HEK293T (cell line): ENCODE results near the gene LARGE1.

Experiments
- ELF4 ChIP-seq: fragments of 450-650 bp; IDR thresholded peaks from 2 replicates; pipeline ENCODE4 v1.6.1; 2017; ENCODE audit warnings: antibody characterized with exemption
- FOXK2 ChIP-seq: fragments of 450-650 bp; IDR thresholded peaks from 2 replicates; pipeline ENCODE4 v1.6.1; 2016; ENCODE audit warnings: mild to moderate bottlenecking

DNA sequence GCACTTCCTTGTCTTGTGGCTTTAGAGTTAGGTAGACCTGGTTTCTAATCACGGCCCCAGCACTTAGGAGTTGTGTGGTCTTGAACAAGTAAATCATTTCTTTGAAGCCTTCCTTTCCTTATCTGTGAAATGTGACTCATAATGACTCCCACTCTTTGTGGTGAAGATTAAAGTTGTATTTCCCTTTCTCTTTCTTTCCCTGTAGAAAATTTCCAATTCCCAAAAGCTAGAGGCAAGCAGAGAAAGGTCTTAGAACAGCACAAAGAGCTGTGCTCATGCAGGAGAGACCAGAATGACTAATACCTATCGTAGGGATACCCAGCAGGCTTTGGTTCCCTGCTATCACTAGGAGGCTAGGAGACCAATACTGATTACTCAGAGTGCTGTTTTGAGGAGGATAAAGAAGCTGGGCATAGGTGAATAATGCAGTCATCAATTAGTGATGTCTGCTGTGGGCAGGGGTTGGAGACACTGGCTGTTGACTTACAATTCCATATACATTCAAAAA is 591.4 kb downstream of the LARGE1 start:
- TF ChIP-seq ELF4 (no peak), FOXK2 (no peak)
